Endothelial cell (in vitro differentiated cells): ENCODE results near the gene DBI. TPM values are rescaled to one million over a fixed set of nuclear protein-coding genes. Genes with fewer than 3 reads are reported as not detected.

Experiments
- DNase-seq: peaks from one replicate; pipeline ENCODE4 v3.0.0; 2021; ENCODE audit warnings: low spot score
- H3K27ac Mint-ChIP-seq: one replicate; pipeline ENCODE4 v1.8.0; 2021; ENCODE audit warnings: mixed read lengths, inconsistent platforms; ENCODE audit not compliant: unreplicated experiment
- H3K27me3 Mint-ChIP-seq: one replicate; pipeline ENCODE4 v1.8.0; 2021; ENCODE audit warnings: mild to moderate bottlenecking, moderate library complexity, mixed read lengths, inconsistent platforms; ENCODE audit not compliant: unreplicated experiment
- H3K36me3 Mint-ChIP-seq: one replicate; pipeline ENCODE4 v1.8.0; 2021; ENCODE audit warnings: mild to moderate bottlenecking, low read depth, mixed read lengths, inconsistent platforms; ENCODE audit not compliant: unreplicated experiment
- H3K4me1 Mint-ChIP-seq: one replicate; pipeline ENCODE4 v1.8.0; 2021; ENCODE audit warnings: mild to moderate bottlenecking, mixed read lengths, inconsistent platforms; ENCODE audit not compliant: unreplicated experiment
- H3K4me3 Mint-ChIP-seq: one replicate; pipeline ENCODE4 v1.8.0; 2021; ENCODE audit warnings: mild to moderate bottlenecking, mixed read lengths, inconsistent platforms; ENCODE audit not compliant: unreplicated experiment
- H3K9me3 Mint-ChIP-seq: one replicate; pipeline ENCODE4 v1.8.0; 2021; ENCODE audit warnings: mixed read lengths, inconsistent platforms; ENCODE audit not compliant: unreplicated experiment
- total RNA-seq: library from RNA; stranded (reverse); fragmentation: NEBNext Ultra II Directional; extraction: Animal tissue kit (Norgen Biotek cat#: 25700); gene quantifications from one replicate; pipeline ENCODE4 v1.2.1, GENCODE V29; 2021; ENCODE audit not compliant: unreplicated experiment
- TF ChIP-seq, protein P1 (sequence below): fragments of 200-600 bp; sonication (generic); IDR thresholded peaks from one replicate; pipeline ENCODE4 v1.5.0; 2021; ENCODE audit warnings: antibody characterized with exemption; ENCODE audit not compliant: unreplicated experiment

The DBI gene
- total RNA-seq, 1 donor from 2014 or later, result 180 TPM

DNA sequence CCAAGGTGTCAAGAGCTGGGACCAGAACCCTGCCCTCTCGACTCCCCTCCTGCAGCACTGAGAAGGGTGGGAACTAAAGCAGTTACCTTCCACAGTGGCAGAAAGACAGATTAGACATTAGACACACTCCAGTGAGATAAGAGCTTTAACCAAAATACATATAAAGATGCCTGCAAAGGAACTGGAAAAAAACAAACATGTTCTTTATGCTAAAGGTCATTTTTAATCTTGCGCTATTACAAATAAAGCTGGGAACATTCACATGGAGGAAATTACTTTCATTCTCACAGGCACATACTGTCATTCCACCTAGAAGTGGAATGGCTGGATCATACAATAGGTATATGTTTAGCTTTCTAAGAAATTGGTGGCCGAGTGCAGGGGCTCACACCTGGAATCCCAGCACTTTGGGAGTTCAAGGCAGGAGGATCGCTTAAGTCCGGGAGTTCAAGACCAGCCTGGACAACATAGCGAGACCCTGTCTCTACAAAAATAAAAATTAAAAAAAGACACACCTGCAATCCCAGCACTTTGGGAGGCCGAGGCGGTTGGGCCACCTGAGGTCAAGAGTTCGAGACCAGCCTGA is 42.0 kb upstream of the DBI start:
- TF ChIP-seq, protein P1, sequence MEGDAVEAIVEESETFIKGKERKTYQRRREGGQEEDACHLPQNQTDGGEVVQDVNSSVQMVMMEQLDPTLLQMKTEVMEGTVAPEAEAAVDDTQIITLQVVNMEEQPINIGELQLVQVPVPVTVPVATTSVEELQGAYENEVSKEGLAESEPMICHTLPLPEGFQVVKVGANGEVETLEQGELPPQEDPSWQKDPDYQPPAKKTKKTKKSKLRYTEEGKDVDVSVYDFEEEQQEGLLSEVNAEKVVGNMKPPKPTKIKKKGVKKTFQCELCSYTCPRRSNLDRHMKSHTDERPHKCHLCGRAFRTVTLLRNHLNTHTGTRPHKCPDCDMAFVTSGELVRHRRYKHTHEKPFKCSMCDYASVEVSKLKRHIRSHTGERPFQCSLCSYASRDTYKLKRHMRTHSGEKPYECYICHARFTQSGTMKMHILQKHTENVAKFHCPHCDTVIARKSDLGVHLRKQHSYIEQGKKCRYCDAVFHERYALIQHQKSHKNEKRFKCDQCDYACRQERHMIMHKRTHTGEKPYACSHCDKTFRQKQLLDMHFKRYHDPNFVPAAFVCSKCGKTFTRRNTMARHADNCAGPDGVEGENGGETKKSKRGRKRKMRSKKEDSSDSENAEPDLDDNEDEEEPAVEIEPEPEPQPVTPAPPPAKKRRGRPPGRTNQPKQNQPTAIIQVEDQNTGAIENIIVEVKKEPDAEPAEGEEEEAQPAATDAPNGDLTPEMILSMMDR, result no peak

GRCh38 chr2:119326938-119327337 is 39.8 kb upstream of the DBI start:
- H3K36me3 Mint-ChIP-seq, result no peaks in the 10 kb centered on the region
- H3K27ac Mint-ChIP-seq, result no peak overlapping the region
- peaks cover 2% of the 10 kb centered on the region for H3K27me3 Mint-ChIP-seq
- H3K4me3 Mint-ChIP-seq, result no peak overlapping the region
- TF ChIP-seq, protein P1, result no peak
- DNase-seq, result no peak
- no peaks in the 10 kb centered on the region for H3K4me1 Mint-ChIP-seq
- H3K9me3 Mint-ChIP-seq, result no peaks in the 10 kb centered on the region

More for the DNA sequence above, 42.0 kb upstream of the DBI start:
- no peaks in the 10 kb centered on the region for H3K4me1 Mint-ChIP-seq
- H3K36me3 Mint-ChIP-seq, result no peaks in the 10 kb centered on the region
- H3K9me3 Mint-ChIP-seq, result no peaks in the 10 kb centered on the region
- H3K4me3 Mint-ChIP-seq, result no peak overlapping the region
- H3K27ac Mint-ChIP-seq, result no peak overlapping the region
- H3K27me3 Mint-ChIP-seq, result peaks cover 2% of the 10 kb centered on the region
- DNase-seq, result no peak

DNA sequence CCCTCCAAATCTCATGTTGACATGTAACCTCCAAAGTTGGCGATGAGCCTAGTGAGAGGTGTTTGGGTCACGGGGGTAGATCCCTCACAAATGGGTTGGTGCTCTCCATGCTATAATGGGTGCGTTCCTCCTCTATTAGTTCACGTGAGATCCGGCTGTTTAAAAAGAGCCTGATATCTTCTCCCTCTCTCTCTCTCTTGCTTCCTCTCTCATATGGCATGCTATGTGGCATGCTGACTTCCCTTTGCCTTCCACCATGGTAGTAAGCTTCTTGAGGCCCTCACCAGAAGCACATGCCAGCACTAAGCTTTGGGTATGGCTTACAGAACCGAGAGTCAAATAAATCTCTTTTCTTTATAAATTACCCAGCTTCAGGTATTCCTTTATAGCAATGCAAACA is 39.3 kb upstream of the DBI start:
- H3K27ac Mint-ChIP-seq, result no peak overlapping the region
- H3K9me3 Mint-ChIP-seq, result no peaks in the 10 kb centered on the region
- peaks cover 2% of the 10 kb centered on the region for H3K27me3 Mint-ChIP-seq
- H3K36me3 Mint-ChIP-seq, result no peaks in the 10 kb centered on the region
- H3K4me3 Mint-ChIP-seq, result no peak overlapping the region
- H3K4me1 Mint-ChIP-seq, result no peaks in the 10 kb centered on the region
- DNase-seq, result no peak
- TF ChIP-seq, protein P1, result no peak

GRCh38 chr2:119332953-119333352 is 33.8 kb upstream of the DBI start:
- no peaks in the 10 kb centered on the region for H3K9me3 Mint-ChIP-seq
- no peak overlapping the region for H3K27ac Mint-ChIP-seq
- no peaks in the 10 kb centered on the region for H3K36me3 Mint-ChIP-seq
- no peaks in the 10 kb centered on the region for H3K4me1 Mint-ChIP-seq
- TF ChIP-seq, protein P1, result no peak
- no peaks in the 10 kb centered on the region for H3K27me3 Mint-ChIP-seq
- H3K4me3 Mint-ChIP-seq, result no peak overlapping the region
- no peak for DNase-seq

- Mint-ChIP-seq H3K9me3 (no peaks in the 10 kb centered on the region), H3K27me3 (no peaks in the 10 kb centered on the region), H3K4me1 (no peaks in the 10 kb centered on the region), H3K36me3 (no peaks in the 10 kb centered on the region), H3K27ac (no peak overlapping the region), H3K4me3 (no peak overlapping the region)
- DNase-seq, result no peak
- TF ChIP-seq, protein P1, result no peak
Measured at GRCh38 chr2:119333360-119333759, 33.4 kb upstream of the DBI start.
